ENCODE measurements around the gene RPL35.

GRCh38 chr9:124889006-124889405 lies 27.2 kb upstream of the RPL35 start:
- TF ChIP-seq ZZZ3 (IDR thresholded peaks at IDR 0.05; ENCODE audit: control insufficient read depth, insufficient read length, low read depth) (no peak), POLR2AphosphoS2 (IDR thresholded peaks at IDR 0.05; ENCODE audit: low read depth, low read length) (no peak), CBX5 (IDR thresholded peaks at IDR 0.05; ENCODE audit: low read depth) (no peak), MLLT1 (IDR thresholded peaks at IDR 0.05) (no peak), POLR2A (IDR thresholded peaks at IDR 0.05; ENCODE audit: low read depth, low read length) (no peak), BACH1 (IDR thresholded peaks at IDR 0.05; ENCODE audit: borderline replicate concordance) (no peak), SMARCA5 (IDR thresholded peaks at IDR 0.05) (no peak), E4F1 (IDR thresholded peaks at IDR 0.05; ENCODE audit: borderline replicate concordance, partially characterized antibody) (no peak), CTCF (IDR thresholded peaks at IDR 0.05 in 2 of 3, conservative IDR thresholded peaks at IDR 0.05 in 1 of 3; ENCODE audit: control insufficient read depth in 2 of 3, extremely low read depth in 1 of 3, insufficient read depth in 1 of 3, low read depth in 3 of 3, low read length in 3 of 3) (no peak), TARDBP (IDR thresholded peaks at IDR 0.05; ENCODE audit: borderline replicate concordance) (no peak)

Data from GM12878 (cell line).